ENCODE measurements around the gene HSPA9.

Gene HSPA9

GRCh38 chr5:138574744-138575193, 432 bp downstream of the HSPA9 start:
- no peak for TF ChIP-seq TAF1 (IDR thresholded peaks at IDR 0.05; ENCODE audit: low read depth)
- no peak for TF ChIP-seq EGR1 (IDR thresholded peaks at IDR 0.05)
- no peak for TF ChIP-seq EP300 (IDR thresholded peaks at IDR 0.05; ENCODE audit: borderline replicate concordance)
- no peak for TF ChIP-seq TEAD4 (IDR thresholded peaks at IDR 0.05)
- no peak for TF ChIP-seq FOXM1 (IDR thresholded peaks at IDR 0.05; ENCODE audit: borderline replicate concordance, low read depth)
- TF ChIP-seq MAX (IDR thresholded peaks at IDR 0.05), result no peak
- no peak for TF ChIP-seq YY1 (IDR thresholded peaks at IDR 0.05; ENCODE audit: low read depth)
- TF ChIP-seq RAD21 (IDR thresholded peaks at IDR 0.05; ENCODE audit: low read depth), result no peak
- no peak for TF ChIP-seq NFIC (IDR thresholded peaks at IDR 0.05)
- TF ChIP-seq TCF12 (IDR thresholded peaks at IDR 0.05; ENCODE audit: low read depth), result no peak
- TF ChIP-seq, protein P1, sequence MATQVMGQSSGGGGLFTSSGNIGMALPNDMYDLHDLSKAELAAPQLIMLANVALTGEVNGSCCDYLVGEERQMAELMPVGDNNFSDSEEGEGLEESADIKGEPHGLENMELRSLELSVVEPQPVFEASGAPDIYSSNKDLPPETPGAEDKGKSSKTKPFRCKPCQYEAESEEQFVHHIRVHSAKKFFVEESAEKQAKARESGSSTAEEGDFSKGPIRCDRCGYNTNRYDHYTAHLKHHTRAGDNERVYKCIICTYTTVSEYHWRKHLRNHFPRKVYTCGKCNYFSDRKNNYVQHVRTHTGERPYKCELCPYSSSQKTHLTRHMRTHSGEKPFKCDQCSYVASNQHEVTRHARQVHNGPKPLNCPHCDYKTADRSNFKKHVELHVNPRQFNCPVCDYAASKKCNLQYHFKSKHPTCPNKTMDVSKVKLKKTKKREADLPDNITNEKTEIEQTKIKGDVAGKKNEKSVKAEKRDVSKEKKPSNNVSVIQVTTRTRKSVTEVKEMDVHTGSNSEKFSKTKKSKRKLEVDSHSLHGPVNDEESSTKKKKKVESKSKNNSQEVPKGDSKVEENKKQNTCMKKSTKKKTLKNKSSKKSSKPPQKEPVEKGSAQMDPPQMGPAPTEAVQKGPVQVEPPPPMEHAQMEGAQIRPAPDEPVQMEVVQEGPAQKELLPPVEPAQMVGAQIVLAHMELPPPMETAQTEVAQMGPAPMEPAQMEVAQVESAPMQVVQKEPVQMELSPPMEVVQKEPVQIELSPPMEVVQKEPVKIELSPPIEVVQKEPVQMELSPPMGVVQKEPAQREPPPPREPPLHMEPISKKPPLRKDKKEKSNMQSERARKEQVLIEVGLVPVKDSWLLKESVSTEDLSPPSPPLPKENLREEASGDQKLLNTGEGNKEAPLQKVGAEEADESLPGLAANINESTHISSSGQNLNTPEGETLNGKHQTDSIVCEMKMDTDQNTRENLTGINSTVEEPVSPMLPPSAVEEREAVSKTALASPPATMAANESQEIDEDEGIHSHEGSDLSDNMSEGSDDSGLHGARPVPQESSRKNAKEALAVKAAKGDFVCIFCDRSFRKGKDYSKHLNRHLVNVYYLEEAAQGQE (IDR thresholded peaks at IDR 0.05; ENCODE audit: low read depth), result no peak
- TF ChIP-seq CREB1 (IDR thresholded peaks at IDR 0.05; ENCODE audit: low read depth), result no peak
- TF ChIP-seq CEBPB (IDR thresholded peaks at IDR 0.05), result no peak
- no peak for TF ChIP-seq ZBTB7A (IDR thresholded peaks at IDR 0.05; ENCODE audit: low read depth)
- TF ChIP-seq, protein P2, sequence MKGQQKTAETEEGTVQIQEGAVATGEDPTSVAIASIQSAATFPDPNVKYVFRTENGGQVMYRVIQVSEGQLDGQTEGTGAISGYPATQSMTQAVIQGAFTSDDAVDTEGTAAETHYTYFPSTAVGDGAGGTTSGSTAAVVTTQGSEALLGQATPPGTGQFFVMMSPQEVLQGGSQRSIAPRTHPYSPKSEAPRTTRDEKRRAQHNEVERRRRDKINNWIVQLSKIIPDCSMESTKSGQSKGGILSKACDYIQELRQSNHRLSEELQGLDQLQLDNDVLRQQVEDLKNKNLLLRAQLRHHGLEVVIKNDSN (IDR thresholded peaks at IDR 0.05), result no peak

GRCh38 chr5:138573949-138574670, 1.1 kb downstream of the HSPA9 start:
- no peak for TF ChIP-seq MAX (IDR thresholded peaks at IDR 0.05)
- no peak for TF ChIP-seq TAF1 (IDR thresholded peaks at IDR 0.05; ENCODE audit: low read depth)
- no peak for TF ChIP-seq FOXM1 (IDR thresholded peaks at IDR 0.05; ENCODE audit: borderline replicate concordance, low read depth)
- no peak for TF ChIP-seq ZBTB7A (IDR thresholded peaks at IDR 0.05; ENCODE audit: low read depth)
- no peak for TF ChIP-seq TEAD4 (IDR thresholded peaks at IDR 0.05)
- TF ChIP-seq NFIC (IDR thresholded peaks at IDR 0.05), result no peak
- no peak for TF ChIP-seq CEBPB (IDR thresholded peaks at IDR 0.05)
- no peak for TF ChIP-seq YY1 (IDR thresholded peaks at IDR 0.05; ENCODE audit: low read depth)
- TF ChIP-seq, protein P2 (IDR thresholded peaks at IDR 0.05), result no peak
- TF ChIP-seq CREB1 (IDR thresholded peaks at IDR 0.05; ENCODE audit: low read depth), result no peak
- no peak for TF ChIP-seq TCF12 (IDR thresholded peaks at IDR 0.05; ENCODE audit: low read depth)
- no peak for TF ChIP-seq RAD21 (IDR thresholded peaks at IDR 0.05; ENCODE audit: low read depth)
- TF ChIP-seq, protein P1 (IDR thresholded peaks at IDR 0.05; ENCODE audit: low read depth), result no peak
- no peak for TF ChIP-seq EGR1 (IDR thresholded peaks at IDR 0.05)
- no peak for TF ChIP-seq EP300 (IDR thresholded peaks at IDR 0.05; ENCODE audit: borderline replicate concordance)

- TF ChIP-seq CREB1 (IDR thresholded peaks at IDR 0.05; ENCODE audit: low read depth) (no peak), RAD21 (IDR thresholded peaks at IDR 0.05; ENCODE audit: low read depth) (no peak)
- TF ChIP-seq, protein P1 (IDR thresholded peaks at IDR 0.05; ENCODE audit: low read depth), result no peak
These were observed 2.0 kb downstream of the HSPA9 start for GRCh38 chr5:138573223-138573622.

DNA sequence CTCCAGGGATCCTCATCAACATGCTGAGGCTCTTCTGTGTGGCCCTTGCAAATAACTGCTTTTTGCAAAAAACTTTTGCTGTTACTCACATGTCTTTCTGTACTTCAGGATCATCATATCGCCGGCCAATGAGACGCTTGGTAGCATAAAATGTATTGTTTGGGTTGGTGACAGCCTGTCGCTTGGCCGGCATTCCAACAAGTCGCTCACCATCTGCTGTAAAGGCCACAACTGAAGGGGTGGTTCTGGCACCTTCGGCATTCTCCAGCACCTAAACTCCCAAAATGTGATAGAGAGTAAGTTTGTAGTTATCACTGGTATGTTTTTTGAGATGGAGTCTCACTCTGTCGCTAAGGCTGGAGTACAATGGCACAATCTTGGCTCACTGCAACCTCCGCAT, 4.3 kb downstream of the HSPA9 start:
- TF ChIP-seq, protein P2 (IDR thresholded peaks at IDR 0.05), result no peak
- TF ChIP-seq YY1 (IDR thresholded peaks at IDR 0.05; ENCODE audit: low read depth), result no peak

Data from Ishikawa (cell line).